ENCODE results near the gene AOC1.
"Not testable (repeated sequence)": the region's sequence is repeated elsewhere in the genome, so short reads cannot be mapped to it uniquely, and the experiment has no call there.

Gene AOC1, protein sequence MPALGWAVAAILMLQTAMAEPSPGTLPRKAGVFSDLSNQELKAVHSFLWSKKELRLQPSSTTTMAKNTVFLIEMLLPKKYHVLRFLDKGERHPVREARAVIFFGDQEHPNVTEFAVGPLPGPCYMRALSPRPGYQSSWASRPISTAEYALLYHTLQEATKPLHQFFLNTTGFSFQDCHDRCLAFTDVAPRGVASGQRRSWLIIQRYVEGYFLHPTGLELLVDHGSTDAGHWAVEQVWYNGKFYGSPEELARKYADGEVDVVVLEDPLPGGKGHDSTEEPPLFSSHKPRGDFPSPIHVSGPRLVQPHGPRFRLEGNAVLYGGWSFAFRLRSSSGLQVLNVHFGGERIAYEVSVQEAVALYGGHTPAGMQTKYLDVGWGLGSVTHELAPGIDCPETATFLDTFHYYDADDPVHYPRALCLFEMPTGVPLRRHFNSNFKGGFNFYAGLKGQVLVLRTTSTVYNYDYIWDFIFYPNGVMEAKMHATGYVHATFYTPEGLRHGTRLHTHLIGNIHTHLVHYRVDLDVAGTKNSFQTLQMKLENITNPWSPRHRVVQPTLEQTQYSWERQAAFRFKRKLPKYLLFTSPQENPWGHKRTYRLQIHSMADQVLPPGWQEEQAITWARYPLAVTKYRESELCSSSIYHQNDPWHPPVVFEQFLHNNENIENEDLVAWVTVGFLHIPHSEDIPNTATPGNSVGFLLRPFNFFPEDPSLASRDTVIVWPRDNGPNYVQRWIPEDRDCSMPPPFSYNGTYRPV

DNA sequence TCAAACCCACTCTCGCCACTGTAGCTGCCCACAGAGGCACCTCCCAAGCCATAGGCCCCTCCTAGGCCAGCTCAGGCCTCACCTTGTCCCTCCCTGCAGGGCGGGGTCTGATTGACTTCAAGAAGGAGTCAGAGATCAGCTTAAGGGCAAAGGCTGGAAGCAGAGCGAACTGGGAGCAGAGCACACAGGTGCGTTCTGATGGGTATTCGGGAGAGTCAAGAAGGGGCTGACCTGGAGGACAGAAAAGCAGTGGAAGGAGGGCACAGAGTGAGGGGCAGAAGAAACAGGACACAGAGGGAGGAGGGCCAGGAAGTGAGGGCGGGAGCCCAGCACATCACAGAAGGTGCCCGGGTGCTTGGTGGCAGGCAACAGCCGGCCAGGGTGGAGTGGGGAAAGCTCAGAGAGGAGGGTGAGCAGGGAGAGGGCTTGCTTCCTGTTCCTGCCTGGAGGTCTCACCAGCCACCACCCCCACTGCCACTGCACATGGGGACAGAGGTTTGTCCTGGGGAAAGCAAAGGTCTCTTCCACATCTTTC is at the start of gene AOC1:
TSS of gene AOC1 (plus strand) at position 147 of the 535 bp plus-strand sequence. CDS start 3,954 bp downstream, outside the sequence.
- no peak for DNase-seq

DNA sequence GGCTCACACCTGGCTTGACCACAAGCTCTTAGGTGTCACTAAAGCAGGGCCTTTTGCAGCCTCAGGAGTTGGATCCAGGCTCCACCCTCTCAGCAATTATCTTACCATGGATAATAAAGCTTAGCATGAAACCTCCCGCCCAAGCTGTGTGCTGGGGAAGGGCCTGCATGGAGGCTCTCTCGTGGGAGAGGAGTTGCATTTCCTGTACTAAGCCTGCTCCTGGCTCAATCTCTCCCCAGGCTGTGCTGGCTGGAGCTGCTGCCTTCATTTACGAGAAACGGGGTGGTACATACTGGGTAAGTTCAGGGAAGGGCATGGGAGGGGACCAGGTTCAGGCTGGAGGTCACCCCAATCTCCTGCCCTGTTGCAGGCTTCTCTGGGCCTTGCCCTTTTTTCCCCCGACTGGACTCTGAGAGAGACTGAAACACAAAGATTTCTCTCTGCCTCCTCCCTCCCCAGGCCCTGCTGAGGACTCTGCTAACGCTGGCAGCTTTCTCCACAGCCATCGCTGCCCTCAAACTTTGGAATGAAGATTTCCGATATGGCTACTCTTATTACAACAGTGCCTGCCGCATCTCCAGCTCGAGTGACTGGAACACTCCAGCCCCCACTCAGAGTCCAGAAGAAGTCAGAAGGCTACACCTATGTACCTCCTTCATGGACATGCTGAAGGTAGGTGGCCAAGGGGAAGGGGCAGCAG is 49.0 kb upstream of the AOC1 start:
- DNase-seq, result no peak

DNA sequence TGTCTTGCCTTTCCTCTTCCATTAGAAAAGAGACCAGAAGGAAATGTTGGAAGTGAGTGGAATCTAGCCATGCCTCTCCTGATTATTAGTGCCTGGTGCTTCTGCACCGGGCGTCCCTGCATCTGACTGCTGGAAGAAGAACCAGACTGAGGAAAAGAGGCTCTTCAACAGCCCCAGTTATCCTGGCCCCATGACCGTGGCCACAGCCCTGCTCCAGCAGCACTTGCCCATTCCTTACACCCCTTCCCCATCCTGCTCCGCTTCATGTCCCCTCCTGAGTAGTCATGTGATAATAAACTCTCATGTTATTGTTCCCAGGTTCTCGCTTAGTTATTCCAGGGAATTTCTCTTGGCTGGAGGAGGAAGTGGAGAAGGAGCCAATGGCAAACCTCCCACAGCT is 47.5 kb upstream of the AOC1 start:
- no peak for DNase-seq

DNA sequence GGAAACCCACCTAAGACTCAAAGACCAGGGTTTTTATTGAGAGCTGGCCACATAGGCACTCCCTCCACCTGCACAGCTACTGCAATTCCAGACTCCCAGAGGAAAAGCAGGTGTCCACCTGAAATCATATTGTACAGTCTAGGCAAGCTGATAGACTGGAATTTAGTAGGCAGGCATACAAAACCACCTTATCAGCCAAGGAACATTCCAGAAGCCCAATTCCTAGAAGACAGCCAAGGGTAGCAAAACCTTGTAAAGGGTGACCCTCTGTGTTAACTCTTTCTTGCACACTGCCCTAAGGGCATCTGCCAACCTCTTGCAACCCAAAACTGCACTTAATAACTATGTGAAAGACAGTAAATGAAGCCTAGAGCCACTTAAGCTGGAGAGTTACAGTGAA is 46.5 kb upstream of the AOC1 start:
- DNase-seq, result no peak

DNA sequence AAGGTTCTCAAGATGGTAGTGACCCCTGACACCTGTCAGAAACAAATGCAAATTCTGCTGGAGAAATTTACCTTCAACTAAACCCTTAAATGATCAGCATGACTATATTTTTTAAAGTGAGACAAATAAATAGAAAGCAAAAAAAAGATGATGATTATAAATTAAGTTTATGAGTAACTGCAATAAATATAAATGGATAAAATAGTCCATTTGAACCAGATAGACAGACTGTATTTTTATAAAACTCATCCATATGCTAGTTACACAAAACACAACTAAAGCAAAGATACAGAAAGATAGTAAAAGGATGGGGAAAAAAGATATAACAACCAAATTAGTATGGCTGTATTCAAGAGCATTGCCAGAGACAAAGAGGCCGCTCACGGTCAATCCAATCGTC is 45.9 kb upstream of the AOC1 start:
- no peak for DNase-seq

DNA sequence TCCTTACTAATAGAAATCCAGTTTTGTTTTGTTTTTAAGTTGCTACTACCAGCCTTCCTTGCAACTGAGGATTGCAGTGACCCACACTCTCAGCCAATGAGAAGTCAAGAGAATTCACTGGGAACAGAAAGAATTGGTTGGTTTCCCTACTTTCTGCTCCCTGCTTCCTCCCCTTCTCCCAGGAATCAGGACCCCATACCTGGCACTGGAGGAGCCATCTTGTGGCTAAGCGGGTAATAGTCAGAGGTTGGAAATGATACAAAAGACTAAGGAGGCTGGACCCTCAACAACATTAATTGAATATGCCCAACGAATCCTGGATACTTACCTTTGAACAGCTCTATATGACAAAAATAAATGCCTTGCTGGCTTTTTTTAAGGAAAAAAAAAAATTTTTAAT is 45.5 kb upstream of the AOC1 start:
- DNase-seq, result peak; percentile 14

DNA sequence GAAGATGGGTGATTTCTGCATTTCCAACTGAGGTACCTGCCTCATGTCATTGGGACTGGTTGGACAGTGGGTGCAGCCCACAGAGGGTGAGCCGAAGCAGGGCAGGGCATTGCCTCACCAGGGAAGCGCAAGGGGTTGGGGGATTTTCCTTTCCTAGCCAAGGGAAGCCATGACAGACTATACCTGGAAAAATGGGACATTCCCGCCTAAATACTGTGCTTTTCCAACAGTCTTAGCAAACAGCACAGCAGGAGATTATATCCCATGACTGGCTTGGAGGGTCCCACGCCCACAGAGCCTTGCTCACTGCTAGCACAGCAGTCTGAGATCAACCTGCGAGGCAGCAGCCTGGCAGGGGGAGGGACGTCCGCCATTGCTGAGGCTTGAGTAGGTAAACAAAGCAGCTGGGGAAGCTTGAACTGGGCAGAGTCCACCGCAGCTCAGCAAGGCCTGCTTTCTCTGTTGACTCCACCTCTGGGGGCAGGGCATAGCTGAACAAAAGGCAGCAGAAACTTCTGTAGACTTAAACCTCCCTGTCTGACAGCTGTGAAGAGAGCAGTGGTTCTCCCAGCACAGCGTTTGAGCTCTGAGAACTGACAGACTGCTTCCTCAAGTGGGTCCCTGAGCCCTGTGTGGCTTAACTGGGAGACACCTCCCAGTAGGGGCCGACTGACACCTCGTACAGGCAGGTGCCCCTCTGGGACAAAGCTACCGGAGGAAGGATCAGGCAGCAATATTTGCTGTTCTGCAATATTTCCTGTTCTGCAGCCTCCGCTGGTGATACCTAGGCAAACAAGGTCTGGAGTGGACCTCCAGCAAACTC is 44.5 kb upstream of the AOC1 start:
- not testable (repeated sequence) for DNase-seq

DNA sequence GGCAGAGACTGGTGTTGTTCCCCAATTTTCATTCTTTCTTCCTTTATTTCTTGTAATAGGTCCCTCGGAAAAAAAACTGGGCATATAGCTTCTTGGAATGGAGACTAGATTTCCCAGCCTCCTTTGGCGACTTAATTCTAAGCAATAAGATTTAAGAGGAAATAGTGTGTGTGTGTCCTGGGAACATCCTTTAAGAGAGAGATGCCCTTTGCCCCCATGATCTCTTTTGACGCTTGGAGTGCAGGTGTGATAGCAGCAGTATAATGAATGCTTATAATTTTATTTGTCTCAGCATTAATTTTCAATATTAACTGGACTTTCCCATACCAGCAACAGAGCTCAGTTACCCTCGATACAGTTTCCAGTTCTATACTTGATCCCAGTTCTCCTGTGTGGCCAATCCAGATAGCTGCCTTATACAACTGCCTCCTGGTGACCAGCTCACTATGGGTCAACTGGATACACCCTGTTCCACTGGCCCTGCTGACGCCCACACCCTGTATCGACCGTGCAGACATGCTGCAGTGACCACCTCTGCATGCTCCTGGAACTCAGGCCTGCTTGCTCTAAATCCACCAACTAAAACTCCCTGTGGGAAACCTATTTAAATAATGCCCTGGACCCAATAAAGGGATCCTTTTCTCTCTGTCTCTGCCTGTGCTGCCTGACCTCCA is 37.9 kb upstream of the AOC1 start:
- DNase-seq, result no peak

DNA sequence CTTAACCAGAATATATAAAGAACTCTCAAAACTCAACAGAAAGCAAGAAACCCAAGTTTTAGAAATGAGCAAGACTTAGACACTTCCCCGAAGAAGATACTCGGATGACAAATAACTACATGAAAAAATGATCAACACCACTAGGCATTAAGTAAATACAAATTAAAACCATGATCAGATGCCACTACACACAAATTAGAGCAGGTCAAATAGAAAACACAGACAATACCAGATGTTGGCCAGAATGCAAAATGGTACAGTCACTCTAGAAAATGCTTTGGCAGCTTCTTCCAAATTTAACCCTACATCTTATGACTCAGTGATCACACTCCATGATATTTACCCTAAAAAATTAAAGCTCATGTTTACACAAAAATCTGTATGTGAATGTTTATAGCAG is 33.3 kb upstream of the AOC1 start:
- no peak for DNase-seq

DNA sequence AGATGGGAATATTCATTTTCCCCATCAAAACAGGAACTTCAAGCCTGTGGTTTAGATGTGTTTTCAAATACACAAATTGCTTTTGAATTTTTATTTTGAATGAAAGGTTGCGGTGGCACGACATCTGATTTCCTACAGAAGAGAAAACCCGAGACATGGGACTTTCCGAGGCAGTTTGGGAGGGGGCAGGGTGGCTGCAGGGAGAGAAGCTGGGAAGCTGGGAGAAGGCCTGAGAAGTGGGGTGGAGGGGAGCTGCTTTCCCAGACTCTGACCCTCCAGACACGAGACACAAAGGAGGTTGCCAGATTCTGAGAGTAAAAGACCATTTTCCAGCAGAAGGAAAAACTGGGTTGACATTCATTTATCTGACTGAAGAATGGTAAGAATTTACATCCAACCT is 32.2 kb upstream of the AOC1 start:
- DNase-seq, result no peak

DNA sequence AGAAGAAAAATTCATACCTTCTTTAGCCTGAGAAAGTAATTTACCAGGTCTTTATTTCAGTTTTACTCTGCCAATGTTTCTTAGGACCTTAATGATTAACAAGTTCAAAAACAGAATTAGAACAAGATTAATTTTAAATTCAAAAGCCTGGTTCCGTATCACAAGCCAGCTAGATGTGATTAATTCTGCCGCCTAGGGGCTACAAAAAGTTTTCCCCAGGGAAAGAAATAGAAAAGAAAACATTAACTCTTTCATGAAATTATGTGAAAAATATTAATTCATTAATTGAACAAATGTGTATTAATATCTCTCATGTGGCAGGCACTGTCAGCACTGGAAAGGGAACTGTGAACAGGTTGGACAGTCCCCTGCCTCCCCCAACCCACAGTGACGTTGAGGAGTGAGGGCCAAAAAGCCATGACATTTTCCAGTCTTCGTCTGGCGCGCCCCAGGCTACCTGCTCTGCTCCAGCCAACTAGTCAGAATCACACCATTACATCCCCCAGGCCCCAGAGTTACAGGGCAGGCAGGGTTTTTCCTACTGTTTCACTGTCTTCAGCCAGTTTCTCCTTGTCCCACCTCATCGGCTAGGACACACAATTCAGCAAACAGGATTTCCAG is 31.6 kb upstream of the AOC1 start:
- no peak for DNase-seq

DNA sequence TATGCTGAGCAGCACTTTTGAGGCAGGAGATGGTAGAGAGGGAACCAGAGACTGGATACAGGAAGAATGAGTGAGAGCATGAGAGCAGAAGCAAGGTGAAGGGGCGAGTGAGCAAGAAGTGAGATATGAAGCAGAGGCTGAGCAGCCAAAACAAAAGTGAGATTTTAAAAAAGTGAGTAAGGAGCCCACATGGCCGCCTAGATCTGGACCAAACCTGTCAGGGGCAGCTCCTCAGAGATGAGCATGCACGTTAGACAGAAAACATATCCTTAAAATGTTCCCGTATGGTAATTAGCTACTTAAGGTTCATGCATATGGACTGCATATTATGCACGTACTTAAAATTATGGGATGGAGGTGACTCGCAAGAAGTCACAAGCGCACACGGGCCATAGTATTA is 29.3 kb upstream of the AOC1 start:
- no peak for DNase-seq

DNA sequence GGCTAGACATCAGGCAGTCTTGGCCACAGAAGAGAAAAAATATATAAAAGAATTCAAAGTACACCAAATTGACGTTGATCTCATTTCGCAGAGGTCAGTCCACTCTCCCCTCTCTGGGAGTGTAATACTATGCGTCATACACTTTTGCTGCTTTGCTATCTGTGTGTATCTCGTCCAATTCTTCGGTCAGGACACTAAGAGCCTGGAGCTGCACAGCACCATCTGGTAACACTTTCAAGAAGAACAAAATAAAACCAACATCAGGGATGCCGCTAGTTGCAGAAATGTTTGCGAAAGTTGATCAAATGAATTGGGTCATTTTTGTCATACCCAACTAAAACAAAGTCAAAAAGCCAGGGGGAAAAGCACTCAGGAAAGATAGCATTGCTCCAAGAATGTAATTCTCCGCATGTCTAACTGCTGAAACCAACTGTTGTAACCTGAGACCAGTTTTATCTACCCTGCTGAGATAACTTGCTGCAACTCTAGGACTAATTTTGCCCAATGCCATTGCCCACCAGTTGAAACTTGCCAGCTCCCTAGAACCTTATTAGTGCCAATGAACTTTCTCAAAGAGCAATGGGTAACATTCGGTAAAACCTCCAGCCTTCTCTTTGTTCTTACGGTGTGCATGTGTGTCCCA is 28.7 kb upstream of the AOC1 start:
- DNase-seq, result no peak

DNA sequence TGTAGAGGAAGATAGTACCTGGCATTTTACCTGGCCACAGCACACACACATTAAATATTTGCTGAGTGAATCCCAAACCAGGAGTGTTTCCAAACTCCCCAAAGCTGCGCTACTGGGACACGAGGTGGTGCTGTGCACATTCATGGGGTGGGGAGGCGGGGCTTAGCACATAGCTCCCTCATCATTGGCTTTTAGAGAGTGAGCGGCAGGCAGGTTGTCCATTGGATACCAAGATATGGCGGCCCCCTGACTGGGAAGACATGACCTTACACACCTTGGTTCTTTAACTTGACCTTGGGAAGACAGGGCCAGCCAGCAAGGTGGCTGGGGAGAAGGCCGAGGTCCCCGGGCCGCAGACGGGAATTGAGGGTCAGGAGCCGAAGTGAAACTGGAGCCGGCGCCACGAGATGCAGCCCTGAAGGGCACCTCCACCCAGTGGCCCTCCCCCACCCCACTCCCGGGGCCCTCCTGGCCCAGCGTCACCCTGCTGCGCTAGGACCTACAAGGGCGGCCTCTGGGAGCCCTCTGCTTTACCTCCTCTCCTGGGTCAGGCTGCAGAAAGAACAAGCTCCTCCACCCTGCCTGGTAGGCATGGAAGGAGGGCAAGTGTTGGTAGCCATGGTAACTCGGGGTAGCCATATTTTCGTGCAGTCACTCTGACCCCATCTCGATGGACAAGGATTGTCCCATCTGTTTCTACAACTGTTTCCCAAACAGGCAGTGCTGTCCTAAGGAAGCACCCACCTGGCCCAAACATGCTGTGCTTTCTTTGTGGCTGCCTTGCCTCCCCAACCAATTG is 27.7 kb upstream of the AOC1 start:
- no peak for DNase-seq

DNA sequence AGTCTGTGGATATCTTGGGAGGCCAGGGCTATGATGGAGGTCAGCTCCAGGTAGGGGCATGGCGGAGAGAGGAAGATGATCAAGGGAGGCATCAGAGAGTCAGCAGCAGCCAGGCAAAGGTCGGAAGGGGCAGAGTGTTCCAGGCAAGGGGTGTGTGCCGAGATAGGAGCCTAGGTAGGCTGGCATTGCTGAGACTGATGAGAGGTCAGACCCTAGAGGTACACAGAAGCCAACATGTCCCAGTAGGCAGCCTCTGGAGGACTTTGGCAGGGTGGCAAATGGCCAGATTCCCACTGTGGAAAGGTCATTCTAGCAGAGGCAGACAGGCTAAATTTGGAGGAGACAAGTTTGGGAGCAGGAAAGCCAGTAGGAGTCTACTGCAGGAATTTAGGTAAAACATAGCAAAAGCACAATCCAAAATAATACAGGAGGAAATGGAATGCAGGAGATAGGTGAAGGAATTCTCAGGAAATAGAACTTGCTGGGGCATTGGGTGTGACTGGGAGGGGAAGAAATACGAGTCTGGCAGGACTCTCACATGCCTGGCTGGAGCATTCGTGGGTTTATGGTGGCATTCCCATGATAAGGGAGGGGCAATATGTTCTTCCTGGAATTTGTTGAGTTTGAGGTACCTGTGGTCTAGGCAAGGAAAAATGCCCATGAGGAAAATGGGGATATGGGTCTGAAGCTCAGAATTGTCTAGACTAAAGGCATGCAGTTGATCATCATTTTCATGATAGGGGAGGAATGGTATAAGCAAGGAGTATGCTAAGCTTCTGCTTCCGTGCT is 26.1 kb upstream of the AOC1 start:
- no peak for DNase-seq

DNA sequence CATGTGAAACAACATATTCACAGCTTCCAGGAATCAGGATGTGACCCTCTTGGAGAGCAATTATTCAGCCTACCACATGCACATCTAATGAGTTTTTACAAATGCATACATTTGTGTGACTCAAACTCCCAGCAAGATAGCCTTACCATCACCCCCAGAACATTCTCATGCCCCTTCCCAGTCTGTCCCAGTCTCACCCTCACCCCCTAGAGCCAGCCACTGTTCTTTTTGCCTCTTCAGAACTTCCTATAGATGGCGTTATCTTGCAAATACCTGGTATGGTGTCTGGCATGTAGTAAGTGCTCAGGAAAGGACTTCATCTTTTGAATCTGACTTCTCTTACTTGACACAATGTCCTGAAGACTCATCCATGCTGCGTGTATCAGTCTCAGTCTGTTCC is 23.9 kb upstream of the AOC1 start:
- no peak for DNase-seq

DNA sequence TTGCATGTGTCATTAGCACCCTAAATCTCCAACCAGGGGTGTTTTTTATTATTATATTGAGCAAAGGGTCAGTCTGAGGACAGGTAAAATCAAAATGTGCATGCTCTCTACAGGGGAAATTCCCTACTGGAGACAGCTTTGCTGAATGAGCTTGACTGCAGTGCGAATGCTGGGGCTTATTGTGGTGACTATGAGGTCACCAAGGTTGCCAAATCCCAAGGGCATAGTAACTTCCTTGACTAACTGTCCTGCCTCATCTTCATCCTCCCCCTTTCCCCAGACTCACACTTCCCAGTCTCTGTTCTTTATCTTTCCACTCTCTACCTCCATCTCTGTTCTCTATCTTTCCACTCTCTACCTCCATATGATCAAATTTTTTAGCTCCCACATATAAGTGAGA is 22.9 kb upstream of the AOC1 start:
- no peak for DNase-seq

DNA sequence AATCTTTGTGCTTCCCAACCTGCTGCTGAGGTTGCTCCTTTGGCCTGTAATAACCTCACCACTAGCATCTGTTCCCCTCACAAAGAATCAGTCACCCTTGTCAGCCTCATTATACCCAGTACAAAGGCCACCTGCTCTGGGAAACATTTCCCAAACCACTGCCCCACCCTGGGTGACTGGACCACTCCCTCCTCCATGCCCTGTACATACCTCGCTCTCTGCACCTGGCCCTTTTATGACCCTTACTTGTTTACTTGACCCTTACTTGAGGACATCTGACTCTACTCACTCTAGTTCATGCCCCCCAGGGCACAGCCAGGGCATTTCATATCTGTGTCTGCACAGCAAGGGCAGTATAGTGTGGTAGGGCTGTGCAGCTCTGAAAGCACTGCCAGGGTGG is 21.4 kb upstream of the AOC1 start:
- DNase-seq, result no peak

DNA sequence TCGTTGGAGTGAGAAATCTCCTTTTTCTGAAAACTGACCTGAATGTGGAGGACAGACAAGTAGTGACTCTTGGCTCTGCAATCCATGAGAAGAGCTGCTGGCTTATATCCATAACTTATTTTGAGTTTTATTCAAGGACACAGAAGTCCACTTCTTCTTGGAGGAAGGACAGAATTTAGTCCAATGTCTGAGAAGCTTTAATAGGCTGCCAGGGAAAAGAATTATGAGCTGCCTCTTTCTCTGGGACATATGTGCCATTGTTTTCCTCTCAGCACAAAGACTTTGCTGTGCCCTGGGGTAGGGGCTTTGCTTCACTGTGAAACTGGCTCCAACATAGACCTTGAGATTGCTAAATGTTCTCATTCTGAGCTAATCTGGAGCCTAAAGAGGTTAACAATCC is 20.5 kb upstream of the AOC1 start:
- no peak for DNase-seq
